ENCODE measurements around the gene DDX19B.

GRCh38 chr16:70377782-70378181, 78.8 kb downstream of the DDX19B start:
- TF ChIP-seq REST (IDR thresholded peaks at IDR 0.05; ENCODE audit: insufficient read depth in 1 of 2, low read depth in 2 of 2, low read length in 2 of 2) (no peak), POLR2AphosphoS5 (IDR thresholded peaks at IDR 0.05; ENCODE audit: low read depth, low read length) (no peak)
